Inflammatory macrophage treated with lipopolysaccharide for 1 hour (primary cell): ENCODE results near the gene RNF212B.
"Not testable (repeated sequence)": the region's sequence is repeated elsewhere in the genome, so short reads cannot be mapped to it uniquely, and the experiment has no call there.

Experiments used
- DNase-seq, 2 donors: peaks; one replicate each; pipeline ENCODE4 v3.0.0-alpha.2; 2020 to 2022

Gene RNF212B

DNA sequence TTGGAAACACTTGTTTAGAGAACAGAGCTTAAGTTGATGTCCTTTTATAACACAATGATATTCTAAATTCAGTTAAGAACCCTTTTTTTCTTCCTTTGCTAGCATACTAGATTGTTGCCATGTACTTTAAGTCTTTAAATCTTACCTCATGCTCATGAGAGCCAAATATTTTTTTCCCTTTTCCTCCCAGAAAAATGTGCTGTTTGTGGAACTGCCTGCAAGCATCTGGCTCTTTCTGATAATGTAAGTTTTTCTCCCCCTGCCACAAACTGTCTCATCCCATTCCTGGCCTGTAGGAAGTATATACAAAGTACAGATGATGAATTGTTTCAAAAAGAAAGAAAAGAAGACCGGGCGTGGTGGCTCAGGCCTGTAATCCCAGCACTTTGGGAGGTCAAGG, 5.3 kb downstream of the RNF212B start:
- no peak for DNase-seq

DNA sequence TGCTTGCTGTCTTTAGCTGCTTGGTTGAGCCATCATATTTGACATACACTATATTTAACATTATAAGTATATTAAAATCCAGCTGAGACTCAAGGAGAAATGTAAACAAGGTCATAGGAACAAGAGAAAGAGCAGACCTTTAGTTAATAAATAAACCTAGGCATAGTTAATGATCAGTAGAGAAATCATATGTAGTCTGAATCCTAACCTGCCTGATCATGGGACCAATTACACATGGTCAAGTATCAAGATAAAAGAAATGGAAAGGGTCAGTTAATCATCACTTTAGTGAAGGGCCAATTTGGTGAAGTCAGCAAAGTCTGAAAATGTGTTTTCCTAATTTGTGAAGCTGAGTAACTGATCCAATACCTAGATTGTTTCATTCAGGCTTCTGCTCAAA, 7.5 kb downstream of the RNF212B start:
- DNase-seq = no peak

DNA sequence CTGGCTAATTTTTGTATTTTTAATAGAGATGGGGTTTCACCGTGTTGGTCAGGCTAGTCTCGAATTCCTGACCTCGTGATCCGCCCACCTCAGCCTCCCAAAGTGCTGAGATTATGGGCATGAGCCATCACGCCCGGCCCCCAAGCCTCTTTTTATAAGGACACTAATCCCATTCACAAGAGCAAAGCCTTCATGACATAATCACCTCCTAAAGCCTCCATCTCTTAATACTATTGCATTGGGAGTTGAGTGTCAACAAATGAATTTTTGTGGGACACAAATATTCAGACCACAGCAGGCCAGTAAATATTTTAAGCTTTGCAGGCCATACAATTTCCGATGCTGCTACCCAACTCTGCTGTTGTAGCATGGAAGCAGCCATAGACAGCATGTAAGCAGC, 10.9 kb downstream of the RNF212B start:
- no peak for DNase-seq

DNA sequence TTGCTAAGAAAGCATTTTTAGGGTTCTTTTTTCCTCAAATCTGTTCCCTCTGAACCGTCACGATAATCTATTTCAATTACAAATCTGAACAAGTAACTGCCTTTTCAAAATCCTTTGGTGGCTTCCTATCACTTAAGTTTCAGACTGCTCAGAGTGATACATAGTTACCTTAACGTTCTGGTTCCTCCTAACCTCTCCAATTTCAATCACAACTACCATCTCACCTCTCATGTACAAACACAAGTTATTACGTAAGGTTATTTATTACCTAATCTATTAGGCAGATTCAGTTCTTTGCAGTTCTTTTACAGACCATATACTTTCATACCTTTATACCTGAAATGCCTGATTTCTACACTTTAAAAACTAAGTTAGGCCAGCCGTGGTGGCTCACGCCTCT, 12.1 kb downstream of the RNF212B start:
- DNase-seq = no peak

DNA sequence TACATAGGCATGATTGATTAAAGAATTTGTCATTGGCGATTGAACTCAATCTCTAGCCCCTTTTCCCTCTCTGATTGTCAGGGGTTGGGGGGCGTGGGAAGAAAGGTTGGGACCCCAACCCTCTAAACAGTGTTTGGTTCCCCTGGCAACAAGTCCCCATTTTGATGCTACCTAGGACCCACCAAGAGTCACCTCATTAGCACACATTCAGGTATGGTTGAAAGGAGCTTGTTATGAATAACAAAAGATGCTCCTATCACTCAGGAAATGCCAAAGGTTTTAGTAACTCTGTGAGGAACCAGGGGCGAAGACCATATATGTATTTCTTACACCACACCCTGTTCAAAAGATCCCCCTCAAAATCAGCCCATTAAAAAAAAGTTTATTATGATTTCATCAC, 14.3 kb downstream of the RNF212B start:
- DNase-seq = no peak

DNA sequence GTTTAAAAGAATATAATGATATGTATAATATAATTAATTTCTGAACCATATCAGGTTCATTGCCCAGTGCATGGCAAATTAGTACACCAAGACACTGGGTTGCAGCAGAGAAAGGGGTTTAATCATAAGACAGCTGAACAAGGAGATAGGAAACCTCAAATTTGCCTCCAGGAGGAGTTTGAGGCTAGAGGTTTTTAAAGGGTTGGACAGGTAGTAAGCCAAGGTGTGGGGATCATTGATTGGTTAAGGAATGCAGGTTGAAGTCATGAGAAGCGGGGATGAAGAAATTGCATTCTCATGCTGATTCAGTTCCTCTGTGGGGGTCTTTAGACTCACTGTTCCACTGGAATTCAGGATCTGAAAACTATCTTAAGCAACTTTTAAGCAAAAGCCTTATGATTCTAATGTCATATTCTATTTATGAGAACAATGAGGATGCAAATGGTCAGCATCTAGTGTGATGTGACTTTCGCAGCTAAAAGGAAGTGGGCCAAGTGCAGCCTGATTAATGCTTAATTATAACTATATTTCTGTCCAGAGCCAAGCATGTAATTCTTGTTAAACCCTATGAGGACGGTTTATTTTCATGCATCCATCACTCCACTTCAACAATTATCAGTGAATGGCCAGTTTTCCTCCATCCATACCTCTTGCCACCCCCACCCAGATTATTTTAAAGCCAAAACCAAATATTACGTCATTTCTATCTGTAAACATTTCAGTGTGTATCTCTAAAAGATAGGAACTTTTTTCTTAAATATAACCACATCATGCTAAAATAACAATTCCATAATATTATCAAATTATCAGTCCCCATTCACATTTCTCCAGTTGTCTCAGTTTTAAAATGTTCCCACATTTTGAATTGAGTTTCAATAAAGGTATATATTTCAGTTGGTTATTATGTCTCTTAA, 14.9 kb downstream of the RNF212B start:
- DNase-seq = peak; percentile 30 to 72

DNA sequence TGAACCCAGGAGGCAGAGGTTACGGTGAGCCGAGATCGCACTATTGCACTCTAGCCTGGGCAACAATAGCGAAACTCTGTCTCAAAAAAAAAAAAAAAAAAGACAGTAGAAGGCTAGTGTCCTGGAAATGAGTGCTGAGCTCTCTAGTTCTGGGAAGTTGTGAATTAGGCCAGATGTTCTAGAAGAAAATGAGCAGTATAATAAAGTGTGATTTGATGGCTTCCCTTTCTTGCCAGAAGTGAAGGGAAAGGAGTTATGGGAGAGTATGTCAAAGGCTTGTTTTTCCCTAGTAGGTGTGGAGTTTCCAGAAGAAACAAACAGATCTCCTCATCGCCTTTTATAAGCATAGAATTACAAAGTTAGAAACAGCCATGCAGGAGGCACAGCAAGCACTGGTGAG, 20.5 kb downstream of the RNF212B start:
- DNase-seq = no peak

DNA sequence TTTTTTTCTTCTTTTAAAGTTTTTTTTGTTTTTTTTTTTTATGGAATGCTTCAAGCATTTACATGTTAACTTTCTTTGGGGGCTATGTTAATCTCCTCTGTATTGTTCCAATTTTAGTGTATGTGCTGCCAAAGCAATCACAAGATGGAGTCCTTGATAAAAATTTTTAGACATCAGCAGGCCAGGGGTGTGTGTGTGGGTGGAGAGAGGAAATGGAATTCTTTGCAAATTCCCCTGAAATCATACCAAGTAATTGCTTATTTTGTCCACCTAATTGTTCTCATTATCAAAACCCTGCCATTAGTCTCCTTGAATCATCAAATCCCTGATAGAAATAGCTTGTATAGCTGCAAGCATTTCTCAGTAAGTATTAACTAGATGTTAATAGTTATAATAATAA, 21.7 kb downstream of the RNF212B start:
- DNase-seq = peak; percentile 44 to 74

DNA sequence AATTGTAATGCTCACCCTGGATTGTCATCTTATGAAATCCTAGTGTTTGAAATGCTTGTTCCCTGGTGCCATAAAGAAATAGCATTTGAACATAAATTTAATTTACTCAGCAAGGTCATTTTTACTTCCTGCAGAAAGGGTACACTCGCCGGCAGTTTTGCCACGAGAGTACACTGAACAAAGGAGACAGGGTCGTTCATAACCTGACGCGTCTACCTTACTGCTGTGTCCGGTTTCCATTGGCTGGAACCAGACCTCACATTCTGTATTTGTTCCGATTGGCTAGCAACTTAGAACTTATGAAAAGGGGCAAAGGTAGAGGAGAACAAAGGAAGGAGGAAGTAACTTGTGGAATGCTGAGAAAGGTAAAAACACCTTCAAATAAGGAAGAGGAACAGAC, 23.1 kb downstream of the RNF212B start:
- not testable (repeated sequence) for DNase-seq

DNA sequence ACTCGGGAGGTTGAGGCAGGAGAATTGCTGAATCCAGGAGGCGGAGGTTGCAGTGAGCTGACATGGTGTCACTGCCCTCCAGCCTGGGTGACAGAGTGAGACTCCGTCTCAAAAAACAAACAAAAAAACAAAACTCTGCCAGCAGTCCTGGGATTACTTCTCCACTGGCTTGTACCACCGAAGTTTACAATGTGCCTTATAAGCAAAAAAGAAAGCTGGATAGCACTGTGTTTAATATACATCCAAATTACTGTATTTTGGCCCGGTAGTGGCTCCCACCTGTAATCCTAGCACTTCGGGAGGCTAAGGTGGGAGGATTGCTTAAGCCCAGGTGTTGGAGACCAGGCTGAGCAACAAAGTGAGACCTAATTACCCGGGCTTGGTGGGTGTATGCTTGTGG, 31.5 kb downstream of the RNF212B start:
- DNase-seq = no peak

DNA sequence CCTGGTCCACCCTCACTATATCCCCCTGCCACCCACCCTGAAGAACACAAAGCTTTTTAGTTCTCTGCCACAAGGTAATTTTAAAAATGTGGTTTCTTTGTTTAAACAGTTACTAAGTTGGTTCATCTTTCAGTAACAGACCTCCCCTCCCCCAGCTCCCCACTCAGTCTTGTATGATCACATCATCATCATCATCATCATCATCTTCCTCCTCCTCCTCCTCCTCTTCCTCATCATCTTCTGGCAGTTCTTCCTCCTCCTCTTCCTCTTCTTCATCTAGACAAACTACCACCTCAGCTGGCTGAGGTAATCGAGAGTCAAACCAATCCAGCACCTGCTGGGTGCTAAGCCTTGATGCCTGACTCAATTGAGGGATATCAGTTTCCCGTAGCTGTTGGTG, 37.7 kb downstream of the RNF212B start:
- DNase-seq = no peak

DNA sequence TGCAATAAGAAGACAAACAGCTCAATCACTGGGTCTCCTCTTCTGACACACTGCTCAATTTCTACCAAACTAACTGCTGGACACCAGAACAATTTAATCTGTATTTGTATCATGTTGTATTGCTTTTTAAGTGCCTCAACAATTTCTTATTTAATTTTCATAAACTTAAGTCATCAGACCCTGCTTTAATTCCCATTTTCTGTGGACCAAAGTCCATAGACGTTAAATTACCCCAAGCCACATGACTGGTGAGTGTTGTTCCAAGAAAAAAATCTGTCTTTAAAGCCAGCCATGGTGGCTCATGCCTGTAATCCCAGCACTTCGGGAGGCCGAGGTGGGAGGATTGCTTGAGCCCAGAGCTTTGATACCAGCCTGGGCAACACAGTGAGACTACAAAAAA, 39.5 kb downstream of the RNF212B start:
- DNase-seq = no peak

DNA sequence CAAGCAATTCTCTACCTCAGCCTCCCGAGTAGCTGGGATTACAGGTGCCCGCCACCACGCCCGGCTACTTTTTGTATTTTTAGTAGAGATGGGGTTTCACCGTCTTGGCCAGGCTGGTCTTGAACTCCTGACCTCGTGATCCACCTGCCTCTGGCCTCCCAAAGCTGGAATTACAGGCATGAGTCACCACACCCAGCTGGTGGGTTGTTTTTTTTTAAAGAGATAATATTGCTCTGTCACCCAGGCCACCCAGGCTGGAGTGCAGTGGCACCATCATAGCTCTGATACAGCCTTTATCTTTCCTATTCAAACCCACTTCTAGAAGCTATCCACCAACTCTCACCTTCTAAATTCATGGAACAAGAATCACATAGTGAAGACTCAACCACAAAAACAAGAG, 40.2 kb downstream of the RNF212B start:
- not testable (repeated sequence) for DNase-seq

DNA sequence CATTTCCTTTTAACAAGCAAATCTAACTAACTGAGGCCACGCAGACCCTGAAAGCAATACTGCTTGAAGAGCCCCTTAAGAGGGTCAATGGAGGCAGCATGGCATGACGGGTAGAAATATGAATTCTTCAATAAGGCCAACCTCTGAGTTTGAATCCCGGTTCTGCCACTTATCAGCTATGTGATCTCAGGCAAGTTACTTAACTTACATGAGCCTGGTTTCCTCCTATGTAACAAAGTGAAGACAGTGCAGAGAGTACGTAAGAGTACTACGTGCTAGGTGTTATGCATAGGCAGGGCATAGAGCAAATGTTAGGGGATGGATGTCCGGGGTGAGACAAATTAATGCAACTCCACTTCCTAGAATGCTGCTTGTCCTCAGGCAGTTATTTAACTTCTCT, 43.5 kb downstream of the RNF212B start:
- no peak for DNase-seq

DNA sequence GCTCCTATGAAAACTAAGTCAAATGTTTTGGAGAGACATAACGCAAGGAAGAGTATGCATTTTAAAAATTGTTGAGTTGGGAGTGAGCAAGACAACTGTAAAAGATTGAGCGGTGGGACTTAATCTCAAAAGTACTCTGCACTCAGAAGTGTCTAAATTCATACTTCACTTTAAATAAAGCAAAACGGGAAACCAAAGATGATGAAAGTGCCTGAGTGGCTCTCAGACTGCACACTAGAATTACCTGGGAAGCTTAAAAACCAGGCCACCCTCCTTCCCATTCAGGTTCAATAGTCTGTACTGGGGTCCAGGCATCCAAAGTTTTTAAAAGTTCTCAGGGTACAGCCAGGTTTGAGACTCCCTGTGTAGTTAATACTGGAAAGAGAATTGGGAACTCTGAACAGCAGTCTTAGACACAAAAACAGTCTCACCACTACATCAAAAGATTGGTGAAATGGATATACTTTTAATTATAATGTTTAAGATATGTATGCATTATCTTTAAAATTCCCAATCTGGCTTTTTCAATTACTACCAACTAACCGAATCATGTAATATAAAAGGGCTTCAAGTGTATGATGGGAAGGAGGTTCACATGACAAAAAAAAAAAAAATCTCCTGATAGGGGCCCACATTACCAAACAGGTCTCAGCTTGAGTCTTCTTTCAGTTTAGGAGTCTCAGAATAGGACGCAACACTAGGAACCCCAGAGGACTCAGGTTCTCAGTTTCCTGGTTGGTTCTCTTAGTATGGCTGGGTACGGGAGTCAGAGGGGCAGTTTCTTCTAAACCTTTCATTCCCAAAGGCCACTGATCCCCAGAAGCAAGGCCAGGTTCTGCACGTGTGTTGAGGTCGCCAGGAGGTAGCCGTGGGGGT, 47.2 kb downstream of the RNF212B start:
- peak; percentile 67 to 73 for DNase-seq

DNA sequence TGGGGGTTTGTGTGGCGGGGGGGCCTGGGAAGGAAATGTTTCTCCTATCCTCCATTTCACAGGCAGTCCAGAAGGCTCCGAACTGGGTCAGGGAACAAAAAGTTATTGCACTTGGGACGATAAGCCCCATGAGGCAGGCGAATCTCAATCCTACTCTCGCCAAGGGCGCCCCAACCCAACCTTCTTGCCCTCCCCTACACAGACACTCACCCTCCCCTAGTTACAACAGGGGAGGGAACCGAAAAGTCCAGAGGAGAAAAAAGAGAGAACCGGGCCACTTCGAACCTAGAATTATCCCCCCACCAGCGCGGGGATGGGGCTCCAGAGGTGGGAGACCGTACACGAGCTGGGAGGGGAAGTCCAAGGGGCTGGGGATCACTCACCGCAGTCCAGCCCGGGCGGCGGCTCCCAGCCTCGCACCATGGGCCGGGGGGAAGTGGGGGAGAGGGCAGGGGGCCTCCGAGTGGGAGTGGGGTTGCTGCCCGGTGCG, 47.8 kb downstream of the RNF212B start:
- no peak for DNase-seq

DNA sequence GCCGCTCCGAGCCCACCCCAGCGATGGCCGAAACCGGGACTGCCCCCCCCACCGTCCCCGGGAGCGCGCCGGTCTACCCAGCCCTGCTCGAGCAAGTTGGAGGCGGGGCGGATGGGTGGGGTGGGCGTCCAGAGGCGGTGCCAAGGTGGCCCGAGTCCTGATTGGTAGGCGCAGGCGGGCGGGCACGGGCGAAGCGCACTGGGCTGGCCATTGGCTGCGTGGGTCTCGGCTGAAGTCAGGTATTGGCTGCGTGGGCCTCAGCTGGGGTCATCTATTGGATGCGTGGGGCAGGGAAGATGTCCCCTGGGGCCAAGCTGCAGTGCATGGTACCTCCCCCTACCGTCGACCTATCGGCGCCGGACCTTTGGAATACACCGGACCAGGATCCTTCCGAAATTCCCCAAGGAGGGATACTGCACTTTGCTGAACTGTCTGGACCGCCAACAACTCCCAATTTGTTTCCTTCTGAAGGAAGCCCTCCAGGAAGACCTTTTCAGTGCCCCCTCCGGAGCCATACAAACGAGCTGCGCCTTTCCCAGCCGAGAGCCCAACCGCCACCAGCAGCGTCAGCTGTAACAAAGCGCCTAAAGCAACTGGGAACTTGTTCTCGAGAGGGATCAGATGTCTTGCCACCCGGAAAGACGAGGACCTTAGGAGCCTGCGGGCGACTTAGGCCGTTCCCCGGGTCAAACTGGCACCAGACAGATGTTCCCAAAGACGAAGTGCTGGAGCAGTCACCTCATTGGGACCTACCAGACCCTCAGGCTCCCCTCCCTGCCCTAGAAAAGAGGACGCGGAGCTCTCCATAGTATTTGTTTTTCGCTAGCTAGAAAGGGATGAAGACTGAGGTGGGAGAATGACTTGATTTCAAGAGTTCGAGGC, 48.5 kb downstream of the RNF212B start, which contains the start of gene HOMEZ:
Gene HOMEZ (minus strand): TSS at position 113 of the 882 bp plus-strand sequence. CDS start 180 bp downstream, outside the sequence.
- DNase-seq = peak; percentile 96 to 98

DNA sequence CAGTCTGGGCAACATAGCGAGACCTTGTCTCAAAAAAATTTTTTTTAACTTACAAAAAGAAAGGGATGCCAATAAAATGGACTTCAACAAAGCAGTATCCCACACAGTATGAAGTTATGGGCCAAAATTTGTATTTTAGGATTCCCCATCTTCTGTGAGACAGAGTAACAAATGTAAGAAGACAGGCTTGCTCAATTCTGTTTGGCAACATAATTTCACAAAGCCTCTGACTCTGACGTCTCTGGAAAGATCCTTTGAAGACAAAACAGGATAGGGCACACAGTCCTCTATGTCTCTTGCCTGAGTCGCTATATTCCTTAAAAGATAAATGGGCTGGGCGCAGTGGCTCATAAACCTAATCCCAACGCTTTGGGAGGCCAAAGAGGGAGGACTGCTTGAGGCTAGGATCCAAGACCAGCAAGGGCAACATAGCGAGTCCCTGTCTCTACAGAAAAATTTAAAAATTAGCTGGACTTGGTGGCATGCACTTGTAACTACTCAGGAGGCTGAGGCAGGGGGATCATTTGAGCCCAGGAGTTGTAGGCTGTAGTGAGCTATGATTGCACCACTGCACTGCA, 49.3 kb downstream of the RNF212B start:
- DNase-seq = peak; percentile 67 to 68

DNA sequence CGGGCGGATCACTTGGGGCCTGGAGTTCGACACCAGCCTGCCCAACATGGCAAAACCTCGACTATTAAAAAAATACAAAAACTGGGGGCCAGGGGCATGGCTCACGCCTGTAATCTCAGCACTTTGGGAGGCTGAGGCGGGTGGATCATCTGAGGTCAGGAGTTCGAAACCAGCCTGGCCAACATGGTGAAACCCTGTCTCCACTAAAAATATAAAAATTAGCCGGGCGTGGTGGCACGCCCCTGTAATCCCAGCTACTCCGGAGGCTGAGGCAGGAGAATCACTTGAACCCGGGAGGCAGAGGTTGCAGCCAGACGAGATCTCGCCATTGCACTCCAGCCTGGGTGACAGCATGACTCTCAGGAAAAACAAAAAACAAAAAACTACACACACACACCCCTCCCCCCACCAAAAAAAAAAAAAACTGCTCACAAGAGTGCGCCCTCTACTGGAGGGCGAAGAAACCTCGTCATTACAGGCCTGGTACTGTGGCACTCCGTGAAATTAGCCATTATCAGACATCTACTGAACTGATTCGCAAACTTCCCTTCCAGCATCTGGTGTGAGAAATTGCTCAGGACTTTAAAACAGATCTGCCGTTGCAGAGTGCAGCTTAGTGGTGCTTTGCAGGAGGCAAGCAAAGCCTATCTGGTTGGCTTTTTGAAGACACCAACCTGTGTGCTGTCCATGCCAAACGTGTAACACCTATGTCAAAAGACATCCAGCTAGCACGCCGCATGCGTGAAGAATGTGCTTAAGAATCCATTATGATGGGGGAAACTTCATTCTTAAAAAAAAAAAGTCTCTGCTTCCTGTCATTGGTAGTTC, 57.2 kb downstream of the RNF212B start:
- peak; percentile 38 to 71 for DNase-seq

DNA sequence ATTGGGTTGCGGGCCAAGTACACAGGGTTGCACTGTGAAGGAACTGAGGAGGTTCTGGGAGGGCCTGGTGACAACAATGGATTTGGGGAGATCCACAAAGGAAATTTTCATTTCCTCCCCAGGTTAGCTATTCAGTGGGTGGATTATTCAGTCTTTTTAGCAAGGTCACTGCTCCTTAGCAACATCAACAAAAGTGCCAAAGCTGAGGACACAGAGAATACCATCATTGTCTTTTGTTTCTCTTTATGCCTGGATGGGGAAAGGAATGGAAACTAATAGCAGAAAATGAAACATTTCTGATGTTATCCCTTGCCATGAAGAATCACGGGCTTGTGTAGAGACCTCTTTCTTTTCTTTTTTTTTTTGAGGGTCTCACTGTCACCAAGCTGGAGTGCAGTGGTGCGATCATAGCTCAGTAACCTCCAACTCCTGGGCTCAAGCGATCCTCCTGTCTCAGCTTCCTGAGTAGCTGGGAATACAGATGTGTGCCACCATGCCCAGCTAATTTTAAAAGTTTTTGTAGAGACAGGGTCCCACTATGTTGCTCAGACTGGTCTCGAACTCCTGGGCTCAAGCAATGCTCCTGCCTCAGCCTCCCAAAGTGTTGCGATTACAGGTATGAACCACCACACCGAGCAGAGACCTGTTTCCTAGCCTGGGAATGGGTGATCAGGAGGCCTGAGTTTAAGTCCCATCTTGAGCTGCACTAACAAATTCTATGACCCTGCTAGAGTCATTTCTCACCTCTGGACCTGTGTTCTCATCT, 58.5 kb downstream of the RNF212B start:
- no peak for DNase-seq
